IMR-90 (cell line): ENCODE measurements around the gene VPS54. TPM values are rescaled to one million over a fixed set of nuclear protein-coding genes. Genes with fewer than 3 reads are reported as not detected.

Source experiments
- ATAC-seq: fragments of 200-7000 bp; cut with Tn5 transposase; 2 replicates; pipeline ENCODE4 v1.9.1; 2020; ENCODE audit warnings: low read depth, mild to moderate bottlenecking, moderate library complexity
- BruUV-seq: library from RNA; stranded (reverse); fragments of 400-500 nt; replicated peaks from 2 replicates; lab custom pipeline; 2021; lab: Mats Ljungman, UMichigan
- CTCF ChIA-PET: fragments of 300-600 bp; formaldehyde crosslinking; extraction: SDS; loops from one replicate; lab custom pipeline; 2021; ENCODE audit warnings: antibody characterized with exemption; lab: Yijun Ruan, JAX
- POLR2A ChIA-PET: fragments of 300-600 bp; sonication (Branson Sonifier 250); formaldehyde crosslinking; loops from one replicate; lab custom pipeline; 2022; ENCODE audit warnings: antibody characterized with exemption; ENCODE audit not compliant: unreplicated experiment; lab: Charles Lee
- DNase-seq: peaks from one replicate; pipeline ENCODE4 v3.0.0; 2013
- H2AFZ ChIP-seq: replicated peaks from 2 replicates; pipeline ENCODE3; 2013; ENCODE audit warnings: low read length, mild to moderate bottlenecking; ENCODE audit not compliant: poor library complexity
- H2AK5ac ChIP-seq: 2 replicates; pipeline ENCODE4 v1.6.1; 2013; ENCODE audit warnings: low read depth, low read length, inconsistent platforms
- H2AK9ac ChIP-seq: replicated peaks from 2 replicates; pipeline ENCODE3; 2013; ENCODE audit warnings: mild to moderate bottlenecking, low read depth, low read length, moderate library complexity; ENCODE audit not compliant: poor library complexity
- H2BK120ac ChIP-seq: 2 replicates; pipeline ENCODE4 v1.6.1; 2013; ENCODE audit warnings: low read depth, low read length, inconsistent platforms
- H2BK15ac ChIP-seq: 3 replicates; pipeline ENCODE4 v1.6.1; 2013; ENCODE audit warnings: low read depth, low read length, inconsistent platforms
- H2BK20ac ChIP-seq: 2 replicates; pipeline ENCODE4 v1.6.1; 2013; ENCODE audit warnings: low read depth, mild to moderate bottlenecking, inconsistent platforms, low read length, moderate library complexity
- H2BK5ac ChIP-seq: 2 replicates; pipeline ENCODE4 v1.6.1; 2013; ENCODE audit warnings: mild to moderate bottlenecking, low read depth, low read length, inconsistent platforms; ENCODE audit not compliant: poor library complexity, severe bottlenecking
- H3K14ac ChIP-seq: replicated peaks from 2 replicates; pipeline ENCODE4 v1.6.1; 2013; ENCODE audit warnings: low read depth, low read length, inconsistent platforms
- H3K18ac ChIP-seq: 2 replicates; pipeline ENCODE4 v1.6.1; 2013; ENCODE audit warnings: low read depth, low read length, control low read depth
- H3K23ac ChIP-seq: 2 replicates; pipeline ENCODE4 v1.6.1; 2013; ENCODE audit warnings: low read depth, low read length, inconsistent platforms
- H3K27ac ChIP-seq: 2 replicates; pipeline ENCODE4 v1.5.1; 2013; ENCODE audit warnings: mild to moderate bottlenecking, control low read depth, low read length; ENCODE audit not compliant: insufficient read depth
- H3K27me3 ChIP-seq: 2 replicates; pipeline ENCODE4 v1.6.1; 2013; ENCODE audit warnings: low read length; ENCODE audit not compliant: control insufficient read depth, insufficient read depth
- H3K36me3 ChIP-seq: 2 replicates; pipeline ENCODE4 v1.6.1; 2013; ENCODE audit warnings: low read length, mixed read lengths; ENCODE audit not compliant: control insufficient read depth, insufficient read depth
- H3K4ac ChIP-seq: 2 replicates; pipeline ENCODE4 v1.6.1; 2013; ENCODE audit warnings: low read depth, low read length, inconsistent platforms
- H3K4me1 ChIP-seq: 2 replicates; pipeline ENCODE4 v1.6.1; 2013; ENCODE audit warnings: low read length, mixed read lengths; ENCODE audit not compliant: control insufficient read depth, insufficient read depth
- H3K4me2 ChIP-seq: 2 replicates; pipeline ENCODE4 v1.6.1; 2013; ENCODE audit warnings: low read depth, mild to moderate bottlenecking, control low read depth, low read length, moderate library complexity
- H3K4me3 ChIP-seq: 2 replicates; pipeline ENCODE4 v1.5.1; 2013; ENCODE audit warnings: low read depth, mild to moderate bottlenecking, control low read depth, low read length, moderate library complexity; ENCODE audit not compliant: insufficient read depth
- H3K56ac ChIP-seq: 2 replicates; pipeline ENCODE4 v1.6.1; 2013; ENCODE audit warnings: low read length, inconsistent platforms; ENCODE audit not compliant: insufficient read depth; ENCODE audit errors: extremely low read depth
- H3K79me1 ChIP-seq, 2 experiments: 2 replicates each; pipeline ENCODE4 v1.6.1; 2013; ENCODE audit warnings: low read length in 2 of 2, inconsistent platforms in 1 of 2, low read depth in 1 of 2
- H3K9ac ChIP-seq: 2 replicates; pipeline ENCODE4 v1.6.1; 2013; ENCODE audit warnings: low read depth, low read length, control low read depth
- H3K9me1 ChIP-seq: 2 replicates; pipeline ENCODE4 v1.6.1; 2013; ENCODE audit warnings: low read length, inconsistent platforms; ENCODE audit not compliant: insufficient read depth
- H3K9me3 ChIP-seq: 2 replicates; pipeline ENCODE4 v1.6.1; 2013; ENCODE audit warnings: low read length; ENCODE audit not compliant: control insufficient read depth, insufficient read depth
- H4K20me1 ChIP-seq: 2 replicates; pipeline ENCODE4 v1.6.1; 2013; ENCODE audit warnings: low read length, inconsistent platforms; ENCODE audit not compliant: insufficient read depth
- H4K5ac ChIP-seq: 2 replicates; pipeline ENCODE4 v1.6.1; 2013; ENCODE audit warnings: mild to moderate bottlenecking, low read depth, low read length, control low read depth
- H4K8ac ChIP-seq, 2 experiments: 2 replicates each; pipeline ENCODE4 v1.6.1; 2013; ENCODE audit warnings: low read depth in 2 of 2, low read length in 2 of 2, control low read depth in 1 of 2, inconsistent platforms in 1 of 2
- H4K91ac ChIP-seq: 2 replicates; pipeline ENCODE4 v1.6.1; 2013; ENCODE audit warnings: low read depth, low read length, inconsistent platforms; ENCODE audit not compliant: insufficient read depth
- BHLHE40 ChIP-seq: fragments of 150-350 bp; IDR thresholded peaks from 2 replicates; pipeline ENCODE4 v1.6.1; 2016; ENCODE audit warnings: mild to moderate bottlenecking, low read depth, low read length
- FOS ChIP-seq: fragments of 150-350 bp; IDR thresholded peaks from 2 replicates; pipeline ENCODE4 v1.6.1; 2016; ENCODE audit warnings: low read depth, low read length
- MAFK ChIP-seq: IDR thresholded peaks from 2 replicates; pipeline ENCODE4 v1.6.1; 2012; ENCODE audit warnings: low read depth, low read length, improper control_type of control experiment
- MAZ ChIP-seq: IDR thresholded peaks from 2 replicates; pipeline ENCODE4 v1.6.1; 2012; ENCODE audit warnings: low read depth, mild to moderate bottlenecking, low read length, improper control_type of control experiment, moderate library complexity, borderline replicate concordance
- NFE2L2 ChIP-seq: fragments of 150-350 bp; IDR thresholded peaks from 2 replicates; pipeline ENCODE4 v1.6.1; 2016; ENCODE audit warnings: low read depth, mild to moderate bottlenecking, low read length
- POLR2A ChIP-seq: IDR thresholded peaks from 2 replicates; pipeline ENCODE4 v1.6.1; 2012; ENCODE audit warnings: mild to moderate bottlenecking, low read depth, low read length
- RAD21 ChIP-seq: IDR thresholded peaks from 2 replicates; pipeline ENCODE4 v1.6.1; 2012; ENCODE audit warnings: low read length, improper control_type of control experiment
- WGBS, 2 experiments: methylation state at CpG; one replicate each; pipeline versions ENCODE4 v1.1.5 to v1.1.7; 2013; ENCODE audit warnings: missing lambda C conversion rate in 2 of 2; ENCODE audit not compliant: insufficient read length in 1 of 2; ENCODE audit errors: extremely low coverage in 2 of 2; 5-methylcytosine and 5-hydroxymethylcytosine counted together
- dilution Hi-C: fragments of 300-500 bp; cut with HindIII; formaldehyde crosslinking; loops from one replicate; pipeline ENCODE4 v1.14.3; 2018; ENCODE audit warnings: low sequenced_read_pairs; ENCODE audit not compliant: unreplicated experiment
- in situ Hi-C: fragments of 300-500 bp; cut with MboI; formaldehyde crosslinking; loops from 3 replicates; pipeline ENCODE4 v1.14.3; 2019; ENCODE audit warnings: low sequenced_read_pairs, inconsistent platforms, mixed read lengths
- intact Hi-C: fragments of 100-400 bp; cut with micrococcal nuclease; formaldehyde crosslinking; loops from 2 replicates; pipeline ENCODE4 v1.10.0; 2022
- polyA plus RNA-seq, 3 experiments: library from polyadenylated mRNA; depleted of rRNA; stranded (reverse); fragments of >200 nt; gene quantifications; 2 replicates each; pipeline ENCODE4 v1.2.3, GENCODE V29; 2012; ENCODE audit warnings: low replicate concordance in 1 of 3
- total RNA-seq: library from RNA; depleted of rRNA; stranded (reverse); fragments of >200 nt; gene quantifications from 2 replicates; pipeline ENCODE4 v1.2.3, GENCODE V29; 2012

The VPS54 gene
- total and polyA plus RNA-seq, 2 of the 4 experiments (the other 2 are of a cell fraction), result 7.1 to 18.1 TPM

DNA sequence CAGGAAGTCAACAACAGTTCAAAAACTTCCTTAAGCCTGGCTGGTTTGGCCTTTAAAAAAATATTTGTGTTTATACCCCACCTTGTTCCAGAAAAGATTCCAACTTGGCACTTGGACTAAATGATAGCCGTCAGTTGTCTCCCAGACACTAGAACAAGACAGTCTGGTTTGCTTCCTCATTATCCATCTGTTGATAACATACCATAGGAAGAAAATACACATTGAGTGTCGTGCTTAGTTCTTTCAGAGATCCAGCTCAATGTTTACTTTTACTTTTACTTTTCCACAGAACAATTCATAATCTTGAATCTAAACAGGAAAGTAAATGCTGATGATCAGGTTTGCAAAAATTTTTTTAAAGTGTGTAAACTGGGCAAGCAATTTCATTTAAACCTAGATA is 2.4 kb upstream of the VPS54 start:
- no peak overlapping the region for H2BK15ac ChIP-seq
- intact Hi-C loops, result no loop called here
- no TSS peak for BruUV-seq
- dilution Hi-C loops, result no loop called here
- no peak overlapping the region for H2BK120ac ChIP-seq
- peaks cover 3% of the 10 kb centered on the region; the same call in 1 of the 2 replicates for H4K20me1 ChIP-seq
- no peak overlapping the region for H4K91ac ChIP-seq
- ATAC-seq (no peak), DNase-seq (peak; percentile 46)
- POLR2A ChIA-PET, result no interaction called here
- H3K36me3 ChIP-seq, result no peaks in the 10 kb centered on the region
- H3K79me1 ChIP-seq, result peaks cover 0 to 10% of the 10 kb centered on the region in 2 experiments; a peak in 1 of 4 replicates
- no peaks in the 10 kb centered on the region for H3K9me3 ChIP-seq
- peak overlapping the region; percentile 13; the same call in 1 of the 2 replicates for H3K18ac ChIP-seq
- H2AK9ac ChIP-seq, result no peak overlapping the region
- no peaks in the 10 kb centered on the region for H3K27me3 ChIP-seq
- H4K8ac ChIP-seq, result peak overlapping the region in 1 of 2 experiments; percentile 68; a peak in 2 of 4 replicates
- peak overlapping the region; percentile 53; the same call in 1 of the 2 replicates for H3K23ac ChIP-seq
- peak overlapping the region; percentile 79 for H2AFZ ChIP-seq
- H3K9ac ChIP-seq, result no peak overlapping the region
- H3K4me1 ChIP-seq, result peaks cover 6% of the 10 kb centered on the region
- no peak overlapping the region for H2BK20ac ChIP-seq
- peak overlapping the region; percentile 60 for H2BK5ac ChIP-seq
- 0 out of 2 replicates have a peak overlapping the region, but pooled peaks have one; percentile 71 for H3K14ac ChIP-seq
- no peak overlapping the region for H3K4me3 ChIP-seq
- H3K4me2 ChIP-seq, result peak overlapping the region; percentile 98
- TF ChIP-seq RAD21 (no peak), MAZ (no peak), MAFK (no peak), NFE2L2 (no peak), FOS (no peak), POLR2A (no peak), BHLHE40 (no peak)
- H3K56ac ChIP-seq, result no peak overlapping the region
- WGBS, 2 experiments, result no CpG with 5 or more reads among the region's 2 CpGs
- no peak overlapping the region; the same call in 1 of the 2 replicates for H3K4ac ChIP-seq
- H4K5ac ChIP-seq, result peak overlapping the region; percentile 75; the same call in 1 of the 2 replicates
- H2AK5ac ChIP-seq, result no peak overlapping the region
- H3K27ac ChIP-seq, result no peak overlapping the region
- CTCF ChIA-PET, result interaction anchor here (0.6 to 0.7 kb wide), 2 partner anchors 12 to 19 kb away, joined by 3 read pairs; no protein-coding TSS in a partner anchor
- in situ Hi-C loops, result no loop called here
- no peaks in the 10 kb centered on the region for H3K9me1 ChIP-seq
